HepG2 (cell line): ENCODE data around the gene ENTPD1. TPM values are rescaled to one million over a fixed set of nuclear protein-coding genes. Genes with fewer than 3 reads are reported as not detected.

Source experiments
- AGO2 ChIP-seq: fragments of 200-400 bp; formaldehyde crosslinking; optimal IDR thresholded peaks from 2 replicates; pipeline ENCODE3; 2017; ENCODE audit warnings: mild to moderate bottlenecking, low read depth, low read length, moderate library complexity
- GATAD1 ChIP-seq: IDR thresholded peaks from 2 replicates; pipeline ENCODE4 v1.6.1; 2016; ENCODE audit warnings: missing genetic modification reagents, missing compliant biosample characterization
- MIXL1 ChIP-seq: IDR thresholded peaks from 2 replicates; pipeline ENCODE4 v1.6.1; 2016
- NCOA2 ChIP-seq: sonication (generic); formaldehyde crosslinking; IDR thresholded peaks from 2 replicates; pipeline ENCODE4 v1.8.0; 2022; ENCODE audit warnings: inconsistent platforms
- NKX3-1 ChIP-seq: sonication (generic); formaldehyde crosslinking; IDR thresholded peaks from 2 replicates; pipeline ENCODE4 v1.5.0; 2020; ENCODE audit warnings: missing genetic modification reagents
- RAD21 ChIP-seq: fragments of 450-650 bp; formaldehyde crosslinking; IDR thresholded peaks from 2 replicates; pipeline ENCODE4 v1.5.0; 2020; ENCODE audit warnings: mild to moderate bottlenecking
- RXRB ChIP-seq: IDR thresholded peaks from 2 replicates; pipeline ENCODE4 v1.6.1; 2016; ENCODE audit warnings: borderline replicate concordance, missing genetic modification reagents, missing compliant biosample characterization
- SMC3 ChIP-seq: IDR thresholded peaks from 2 replicates; pipeline ENCODE4 v1.6.1; 2011; ENCODE audit warnings: low read length, improper control_type of control experiment
- THAP8 ChIP-seq: sonication (generic); formaldehyde crosslinking; IDR thresholded peaks from 2 replicates; pipeline ENCODE4 v1.5.1; 2020; ENCODE audit warnings: missing genetic modification reagents, mild to moderate bottlenecking, borderline replicate concordance
- YEATS2 ChIP-seq: sonication (generic); formaldehyde crosslinking; IDR thresholded peaks from 2 replicates; pipeline ENCODE4 v1.4.0; 2020; ENCODE audit warnings: missing genetic modification reagents, borderline replicate concordance
- ZFP90 ChIP-seq: sonication (generic); formaldehyde crosslinking; IDR thresholded peaks from 2 replicates; pipeline ENCODE4 v1.8.0; 2022; ENCODE audit warnings: missing genetic modification reagents, mild to moderate bottlenecking, inconsistent platforms, borderline replicate concordance
- ZKSCAN8 ChIP-seq: IDR thresholded peaks from 2 replicates; pipeline ENCODE4 v1.6.1; 2016; ENCODE audit warnings: borderline replicate concordance, missing genetic modification reagents, missing compliant biosample characterization
- ZNF225 ChIP-seq: sonication (generic); formaldehyde crosslinking; IDR thresholded peaks from 2 replicates; pipeline ENCODE4 v1.4.0; 2020; ENCODE audit warnings: mild to moderate bottlenecking, missing genetic modification reagents
- ZNF431 ChIP-seq: sonication (generic); formaldehyde crosslinking; IDR thresholded peaks from 2 replicates; pipeline ENCODE4 v1.9.0; 2022; ENCODE audit warnings: missing genetic modification reagents, low read depth, mild to moderate bottlenecking, borderline replicate concordance
- ZNF446 ChIP-seq: sonication (generic); formaldehyde crosslinking; IDR thresholded peaks from 2 replicates; pipeline ENCODE4 v1.5.0; 2020; ENCODE audit warnings: mild to moderate bottlenecking, missing genetic modification reagents
- ZNF460 ChIP-seq: sonication (generic); formaldehyde crosslinking; IDR thresholded peaks from 2 replicates; pipeline ENCODE4 v1.5.1; 2020; ENCODE audit warnings: missing genetic modification reagents, mild to moderate bottlenecking, borderline replicate concordance
- ZNF468 ChIP-seq: sonication (generic); formaldehyde crosslinking; IDR thresholded peaks from 2 replicates; pipeline ENCODE4 v1.8.0; 2022; ENCODE audit warnings: mild to moderate bottlenecking, moderate library complexity, missing genetic modification reagents
- ZNF891 ChIP-seq: sonication (generic); formaldehyde crosslinking; IDR thresholded peaks from 2 replicates; pipeline ENCODE4 v1.5.0; 2020; ENCODE audit warnings: mild to moderate bottlenecking, missing genetic modification reagents
- polyA plus RNA-seq, 8 experiments: library from polyadenylated mRNA; depleted of rRNA in 3 of 8; stranded (reverse) in 7 of 8; unstranded in 1 of 8; fragments of >200 nt; fragmentation: Illumina TruSeq in 4 of 8; extraction: Trizol in 4 of 8; gene quantifications; 2 replicates each; pipeline versions ENCODE4 v1.2.1 to v1.2.3, GENCODE V29; 2011 to 2016; ENCODE audit warnings: low read depth in 4 of 8, missing spikeins in 1 of 8, mixed read lengths in 1 of 8; ENCODE audit not compliant: insufficient read depth in 1 of 8
- total RNA-seq, 5 experiments: library from RNA; depleted of rRNA; stranded (reverse); fragments of >200 nt; fragmentation: Illumina TruSeq; extraction: Trizol; gene quantifications; 2 replicates each; pipeline ENCODE4 v1.2.3, GENCODE V29; 2016; ENCODE audit warnings: low read depth in 1 of 5
- TF ChIP-seq, protein P1 (sequence below): sonication (generic); formaldehyde crosslinking; IDR thresholded peaks from 2 replicates; pipeline ENCODE4 v1.5.0; 2020; ENCODE audit warnings: mild to moderate bottlenecking, missing genetic modification reagents
- TF ChIP-seq, protein P2 (sequence below): sonication (generic); formaldehyde crosslinking; IDR thresholded peaks from 2 replicates; pipeline ENCODE4 v1.4.0; 2020; ENCODE audit warnings: missing genetic modification reagents, borderline replicate concordance
- TF ChIP-seq, protein P3 (sequence below): sonication (generic); formaldehyde crosslinking; IDR thresholded peaks from 2 replicates; pipeline ENCODE4 v1.4.0; 2020; ENCODE audit warnings: missing genetic modification reagents, borderline replicate concordance

Gene ENTPD1
- total and polyA plus RNA-seq, 2 of the 13 experiments (the other 11 are each of a cell fraction or from before 2014, with no cell fraction given) = 0.07 TPM

GRCh38 chr10:95841661-95842498 is 85.9 kb downstream of the ENTPD1 start (continued):
- TF ChIP-seq, protein P1, sequence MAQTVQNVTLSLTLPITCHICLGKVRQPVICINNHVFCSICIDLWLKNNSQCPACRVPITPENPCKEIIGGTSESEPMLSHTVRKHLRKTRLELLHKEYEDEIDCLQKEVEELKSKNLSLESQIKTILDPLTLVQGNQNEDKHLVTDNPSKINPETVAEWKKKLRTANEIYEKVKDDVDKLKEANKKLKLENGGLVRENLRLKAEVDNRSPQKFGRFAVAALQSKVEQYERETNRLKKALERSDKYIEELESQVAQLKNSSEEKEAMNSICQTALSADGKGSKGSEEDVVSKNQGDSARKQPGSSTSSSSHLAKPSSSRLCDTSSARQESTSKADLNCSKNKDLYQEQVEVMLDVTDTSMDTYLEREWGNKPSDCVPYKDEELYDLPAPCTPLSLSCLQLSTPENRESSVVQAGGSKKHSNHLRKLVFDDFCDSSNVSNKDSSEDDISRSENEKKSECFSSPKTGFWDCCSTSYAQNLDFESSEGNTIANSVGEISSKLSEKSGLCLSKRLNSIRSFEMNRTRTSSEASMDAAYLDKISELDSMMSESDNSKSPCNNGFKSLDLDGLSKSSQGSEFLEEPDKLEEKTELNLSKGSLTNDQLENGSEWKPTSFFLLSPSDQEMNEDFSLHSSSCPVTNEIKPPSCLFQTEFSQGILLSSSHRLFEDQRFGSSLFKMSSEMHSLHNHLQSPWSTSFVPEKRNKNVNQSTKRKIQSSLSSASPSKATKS (CRISPR knock-in tag) = no peak
- 0 out of 2 replicates have a peak, but pooled peaks have one; percentile 20 for TF ChIP-seq MIXL1
- peak; percentile 88 for TF ChIP-seq SMC3
- TF ChIP-seq AGO2 = no peak
- TF ChIP-seq ZNF225 (CRISPR knock-in tag) = no peak
- 0 out of 2 replicates have a peak, but pooled peaks have one; percentile 15 for TF ChIP-seq RXRB (CRISPR knock-in tag)
- TF ChIP-seq, protein P2, sequence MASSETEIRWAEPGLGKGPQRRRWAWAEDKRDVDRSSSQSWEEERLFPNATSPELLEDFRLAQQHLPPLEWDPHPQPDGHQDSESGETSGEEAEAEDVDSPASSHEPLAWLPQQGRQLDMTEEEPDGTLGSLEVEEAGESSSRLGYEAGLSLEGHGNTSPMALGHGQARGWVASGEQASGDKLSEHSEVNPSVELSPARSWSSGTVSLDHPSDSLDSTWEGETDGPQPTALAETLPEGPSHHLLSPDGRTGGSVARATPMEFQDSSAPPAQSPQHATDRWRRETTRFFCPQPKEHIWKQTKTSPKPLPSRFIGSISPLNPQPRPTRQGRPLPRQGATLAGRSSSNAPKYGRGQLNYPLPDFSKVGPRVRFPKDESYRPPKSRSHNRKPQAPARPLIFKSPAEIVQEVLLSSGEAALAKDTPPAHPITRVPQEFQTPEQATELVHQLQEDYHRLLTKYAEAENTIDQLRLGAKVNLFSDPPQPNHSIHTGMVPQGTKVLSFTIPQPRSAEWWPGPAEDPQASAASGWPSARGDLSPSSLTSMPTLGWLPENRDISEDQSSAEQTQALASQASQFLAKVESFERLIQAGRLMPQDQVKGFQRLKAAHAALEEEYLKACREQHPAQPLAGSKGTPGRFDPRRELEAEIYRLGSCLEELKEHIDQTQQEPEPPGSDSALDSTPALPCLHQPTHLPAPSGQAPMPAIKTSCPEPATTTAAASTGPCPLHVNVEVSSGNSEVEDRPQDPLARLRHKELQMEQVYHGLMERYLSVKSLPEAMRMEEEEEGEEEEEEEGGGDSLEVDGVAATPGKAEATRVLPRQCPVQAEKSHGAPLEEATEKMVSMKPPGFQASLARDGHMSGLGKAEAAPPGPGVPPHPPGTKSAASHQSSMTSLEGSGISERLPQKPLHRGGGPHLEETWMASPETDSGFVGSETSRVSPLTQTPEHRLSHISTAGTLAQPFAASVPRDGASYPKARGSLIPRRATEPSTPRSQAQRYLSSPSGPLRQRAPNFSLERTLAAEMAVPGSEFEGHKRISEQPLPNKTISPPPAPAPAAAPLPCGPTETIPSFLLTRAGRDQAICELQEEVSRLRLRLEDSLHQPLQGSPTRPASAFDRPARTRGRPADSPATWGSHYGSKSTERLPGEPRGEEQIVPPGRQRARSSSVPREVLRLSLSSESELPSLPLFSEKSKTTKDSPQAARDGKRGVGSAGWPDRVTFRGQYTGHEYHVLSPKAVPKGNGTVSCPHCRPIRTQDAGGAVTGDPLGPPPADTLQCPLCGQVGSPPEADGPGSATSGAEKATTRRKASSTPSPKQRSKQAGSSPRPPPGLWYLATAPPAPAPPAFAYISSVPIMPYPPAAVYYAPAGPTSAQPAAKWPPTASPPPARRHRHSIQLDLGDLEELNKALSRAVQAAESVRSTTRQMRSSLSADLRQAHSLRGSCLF (CRISPR knock-in tag) = no peak
- no peak for TF ChIP-seq ZFP90 (CRISPR knock-in tag)
- TF ChIP-seq ZNF460 (CRISPR knock-in tag) = no peak
- 0 out of 2 replicates have a peak, but pooled peaks have one; percentile 14 for TF ChIP-seq NCOA2 (CRISPR knock-in tag)
- no peak for TF ChIP-seq ZNF431 (CRISPR knock-in tag)
- no peak for TF ChIP-seq ZNF446 (CRISPR knock-in tag)
- no peak for TF ChIP-seq GATAD1 (CRISPR knock-in tag)
- TF ChIP-seq RAD21 (CRISPR knock-in tag) = peak; percentile 74
- TF ChIP-seq ZNF468 = no peak
- TF ChIP-seq, protein P3, sequence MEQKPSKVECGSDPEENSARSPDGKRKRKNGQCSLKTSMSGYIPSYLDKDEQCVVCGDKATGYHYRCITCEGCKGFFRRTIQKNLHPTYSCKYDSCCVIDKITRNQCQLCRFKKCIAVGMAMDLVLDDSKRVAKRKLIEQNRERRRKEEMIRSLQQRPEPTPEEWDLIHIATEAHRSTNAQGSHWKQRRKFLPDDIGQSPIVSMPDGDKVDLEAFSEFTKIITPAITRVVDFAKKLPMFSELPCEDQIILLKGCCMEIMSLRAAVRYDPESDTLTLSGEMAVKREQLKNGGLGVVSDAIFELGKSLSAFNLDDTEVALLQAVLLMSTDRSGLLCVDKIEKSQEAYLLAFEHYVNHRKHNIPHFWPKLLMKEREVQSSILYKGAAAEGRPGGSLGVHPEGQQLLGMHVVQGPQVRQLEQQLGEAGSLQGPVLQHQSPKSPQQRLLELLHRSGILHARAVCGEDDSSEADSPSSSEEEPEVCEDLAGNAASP = peak; percentile 40; the same call in 1 of the 2 replicates
- TF ChIP-seq YEATS2 = peak; percentile 25; the same call in 1 of the 2 replicates
- no peak for TF ChIP-seq ZKSCAN8 (CRISPR knock-in tag)
- TF ChIP-seq NKX3-1 (CRISPR knock-in tag) = no peak
- TF ChIP-seq THAP8 = no peak
- no peak for TF ChIP-seq ZNF891 (CRISPR knock-in tag)
